Memory B cell (primary cell): Measurements from ENCODE around the gene PEX10.
A peak's percentile ranks its signal among the peaks of the same experiment; 100 is the strongest.

Experiments used
- ATAC-seq: fragments of 150-1000 bp; cut with Tn5 transposase; 2 replicates; pipeline ENCODE4 v1.10.0; 2021; ENCODE audit warnings: low read depth, mild to moderate bottlenecking, moderate library complexity
- DNase-seq, 2 donors: peaks; one replicate each; pipeline ENCODE4 v3.0.0; 2022; ENCODE audit warnings: low spot score in 2 of 2
- H3K27ac Mint-ChIP-seq: one replicate; pipeline ENCODE4 v1.8.0; 2022; ENCODE audit warnings: mild to moderate bottlenecking, moderate library complexity, mixed read lengths
- H3K27me3 Mint-ChIP-seq: one replicate; pipeline ENCODE4 v1.8.0; 2022; ENCODE audit warnings: mixed read lengths
- H3K36me3 Mint-ChIP-seq: one replicate; pipeline ENCODE4 v1.8.0; 2022; ENCODE audit warnings: mild to moderate bottlenecking, mixed read lengths
- H3K4me1 Mint-ChIP-seq: one replicate; pipeline ENCODE4 v1.8.0; 2022; ENCODE audit warnings: mixed read lengths
- H3K4me3 Mint-ChIP-seq: one replicate; pipeline ENCODE4 v1.8.0; 2022; ENCODE audit warnings: mild to moderate bottlenecking, moderate library complexity, mixed read lengths
- H3K9me3 Mint-ChIP-seq: one replicate; pipeline ENCODE4 v1.8.0; 2022; ENCODE audit warnings: mixed read lengths

PEX10 gene

DNA sequence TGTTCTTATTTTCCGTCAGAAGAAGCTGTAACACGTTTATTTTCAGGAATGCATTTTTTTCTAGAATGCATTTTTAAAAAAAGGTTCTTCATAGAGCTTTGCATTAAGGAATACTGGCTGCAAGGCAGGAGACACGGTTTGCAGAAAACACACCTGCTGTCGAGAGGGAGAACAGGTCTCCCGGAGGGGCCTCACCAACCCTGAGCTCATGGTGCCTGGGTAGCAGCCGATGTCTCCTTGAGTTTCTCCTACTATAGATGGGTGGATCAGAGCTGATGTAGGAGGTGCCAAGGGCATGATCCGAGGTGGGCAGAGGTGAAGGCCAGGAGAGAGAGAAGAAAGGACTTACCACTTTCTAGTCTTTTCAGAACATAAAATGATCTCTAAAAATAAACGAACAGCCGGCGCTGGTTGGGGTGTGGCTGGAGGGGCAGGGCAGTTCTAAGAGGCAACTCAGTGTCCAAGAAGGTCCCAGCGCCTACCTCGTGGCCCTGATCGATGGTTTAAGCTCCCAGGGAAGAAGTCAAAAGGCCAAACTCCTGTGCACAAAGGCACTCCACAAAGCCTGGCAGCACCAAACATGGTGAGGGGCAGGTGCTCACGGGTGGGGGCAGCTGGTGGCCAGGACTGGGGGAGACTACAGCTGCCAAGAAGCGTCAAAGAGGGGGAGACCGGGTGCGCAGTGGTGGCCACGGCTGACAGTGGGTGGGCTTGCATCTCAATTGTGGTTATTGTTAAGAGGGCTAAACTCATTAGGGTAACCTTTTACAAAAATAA is 33.2 kb downstream of the PEX10 start:
- H3K27me3 Mint-ChIP-seq: no peaks in the 10 kb centered on the region
- no peaks in the 10 kb centered on the region for H3K36me3 Mint-ChIP-seq
- peaks cover 18% of the 10 kb centered on the region for H3K4me1 Mint-ChIP-seq
- no peak for DNase-seq
- peaks cover 7% of the 10 kb centered on the region for H3K9me3 Mint-ChIP-seq
- ATAC-seq: no peak
- peak overlapping the region; percentile 69 for H3K4me3 Mint-ChIP-seq
- no peak overlapping the region for H3K27ac Mint-ChIP-seq

DNA sequence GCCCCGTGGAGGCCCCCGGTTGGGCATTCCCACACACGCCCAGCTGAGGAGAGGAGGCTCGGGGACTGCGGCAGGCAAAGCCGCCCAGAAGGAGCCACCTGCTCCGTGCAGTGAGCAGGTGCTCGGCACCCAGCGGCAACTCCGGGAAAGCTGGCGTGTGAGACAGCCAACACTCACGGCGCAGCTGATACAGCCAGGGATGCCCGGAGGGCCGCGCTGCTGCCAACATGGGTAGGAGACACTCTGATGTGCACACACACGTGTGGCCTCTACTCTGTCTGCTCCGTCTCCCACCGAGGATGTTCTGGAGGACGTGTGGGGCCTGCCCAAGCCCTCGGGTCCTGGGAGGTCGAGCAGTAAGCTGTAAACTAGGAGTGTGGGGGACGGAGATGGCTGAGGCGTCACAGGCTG is 33.9 kb downstream of the PEX10 start:
- Mint-ChIP-seq H3K9me3 (peaks cover 7% of the 10 kb centered on the region), H3K27me3 (no peaks in the 10 kb centered on the region), H3K36me3 (no peaks in the 10 kb centered on the region), H3K27ac (no peak overlapping the region), H3K4me1 (peaks cover 16% of the 10 kb centered on the region), H3K4me3 (no peak overlapping the region)
- DNase-seq (no peak), ATAC-seq (no peak)

DNA sequence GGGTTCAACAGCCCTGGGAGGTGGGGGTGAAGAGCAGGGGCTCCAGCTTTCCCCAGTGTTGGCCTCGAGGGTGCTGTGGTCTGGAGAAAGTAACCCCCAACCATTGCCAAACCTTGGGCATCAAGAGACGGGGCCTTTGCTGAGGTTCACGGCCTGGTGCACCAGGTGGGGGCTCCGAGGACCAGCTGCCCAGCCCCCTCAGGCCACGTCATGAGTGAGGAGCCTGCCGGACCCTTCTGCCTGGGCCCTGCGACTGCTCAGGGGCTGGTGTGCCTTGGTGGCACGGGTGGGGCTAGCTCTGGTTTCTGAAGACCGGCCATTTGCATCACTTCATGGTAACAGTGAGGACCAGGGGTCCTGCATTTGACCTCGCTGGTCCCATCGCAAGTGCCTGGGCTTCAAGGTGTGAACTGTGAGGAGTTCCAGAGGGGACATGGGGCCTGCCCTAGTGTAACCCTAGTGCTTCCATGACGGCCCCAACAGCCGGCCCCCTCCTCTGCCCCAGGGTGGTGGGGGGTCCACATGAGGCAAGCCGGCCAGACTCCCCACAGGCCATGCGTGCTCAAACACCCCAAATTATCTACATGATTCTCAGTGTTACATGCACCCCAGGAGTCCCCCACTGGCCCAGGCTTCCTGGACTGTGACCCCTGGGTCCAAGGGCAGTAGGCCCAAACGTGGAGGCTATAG is 34.5 kb downstream of the PEX10 start:
- Mint-ChIP-seq H3K4me3 (no peak overlapping the region), H3K4me1 (peaks cover 16% of the 10 kb centered on the region), H3K36me3 (no peaks in the 10 kb centered on the region), H3K27ac (no peak overlapping the region), H3K9me3 (peaks cover 7% of the 10 kb centered on the region), H3K27me3 (no peaks in the 10 kb centered on the region)
- DNase-seq (no peak), ATAC-seq (no peak)

DNA sequence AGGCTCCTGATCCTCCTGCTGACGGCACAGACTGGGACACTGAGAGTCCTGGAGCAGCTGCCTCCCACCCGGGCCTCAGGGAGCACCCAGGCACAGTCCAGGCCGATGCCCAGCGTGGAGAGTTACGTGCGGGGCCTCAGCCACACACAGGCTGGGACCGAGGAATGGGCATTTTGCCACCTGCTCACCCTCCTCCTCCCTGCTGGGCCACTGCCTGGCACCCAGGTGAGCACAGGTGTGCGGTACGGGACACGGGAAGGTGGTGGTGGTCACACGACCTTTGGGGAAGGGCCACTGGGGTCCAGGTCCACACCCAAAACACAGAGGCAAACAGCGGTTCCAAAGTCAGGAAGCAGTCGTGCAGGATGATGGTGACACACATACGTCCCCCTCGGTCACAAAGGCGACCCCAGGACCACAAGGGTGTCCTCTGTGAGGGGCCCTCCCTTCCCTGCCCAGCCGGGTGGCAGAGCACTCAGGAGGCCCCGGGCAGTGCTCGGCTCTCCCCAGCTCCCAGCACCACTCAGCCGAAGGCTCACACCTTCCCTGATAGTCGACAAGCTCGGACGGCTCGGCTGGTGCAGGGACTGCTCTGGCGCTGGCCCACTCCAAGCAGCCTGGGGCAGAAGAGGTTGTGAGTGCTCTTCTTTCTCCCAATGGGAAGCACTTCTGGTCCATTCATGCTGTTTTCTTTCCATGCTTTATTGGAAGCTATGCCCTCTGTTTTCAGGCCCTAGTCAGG is 35.3 kb downstream of the PEX10 start:
- Mint-ChIP-seq H3K4me1 (peaks cover 16% of the 10 kb centered on the region), H3K36me3 (no peaks in the 10 kb centered on the region), H3K27ac (no peak overlapping the region), H3K9me3 (peaks cover 7% of the 10 kb centered on the region), H3K4me3 (no peak overlapping the region), H3K27me3 (no peaks in the 10 kb centered on the region)
- ATAC-seq (no peak), DNase-seq (no peak)

DNA sequence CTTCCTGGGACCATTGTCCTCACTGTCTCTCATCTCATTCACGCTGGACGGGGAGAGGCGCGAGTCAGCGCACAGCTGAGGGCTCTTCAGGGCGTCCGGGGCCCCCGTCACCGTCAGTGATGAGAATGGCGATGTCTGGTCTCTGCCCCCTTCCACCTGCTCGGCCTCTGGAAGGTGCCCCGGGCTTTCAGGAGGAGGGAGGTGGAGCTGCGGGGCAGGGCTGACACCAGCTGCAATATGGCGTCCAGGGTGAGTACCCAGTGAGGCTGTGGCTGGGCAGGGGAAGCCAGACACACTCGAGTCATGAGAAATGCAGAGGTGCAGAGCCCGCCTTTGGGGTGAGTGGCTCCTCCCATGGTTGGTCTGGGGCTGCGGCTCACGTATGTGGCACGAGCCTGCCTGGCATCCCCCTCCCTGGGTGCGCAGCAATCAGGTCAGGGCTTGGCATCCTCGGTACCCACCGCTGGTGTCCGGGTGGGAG is 36.1 kb downstream of the PEX10 start:
- no peaks in the 10 kb centered on the region for H3K36me3 Mint-ChIP-seq
- no peaks in the 10 kb centered on the region for H3K27me3 Mint-ChIP-seq
- H3K4me1 Mint-ChIP-seq: peaks cover 13% of the 10 kb centered on the region
- H3K9me3 Mint-ChIP-seq: peaks cover 7% of the 10 kb centered on the region
- no peak overlapping the region for H3K4me3 Mint-ChIP-seq
- DNase-seq (no peak), ATAC-seq (no peak)
- H3K27ac Mint-ChIP-seq: no peak overlapping the region

DNA sequence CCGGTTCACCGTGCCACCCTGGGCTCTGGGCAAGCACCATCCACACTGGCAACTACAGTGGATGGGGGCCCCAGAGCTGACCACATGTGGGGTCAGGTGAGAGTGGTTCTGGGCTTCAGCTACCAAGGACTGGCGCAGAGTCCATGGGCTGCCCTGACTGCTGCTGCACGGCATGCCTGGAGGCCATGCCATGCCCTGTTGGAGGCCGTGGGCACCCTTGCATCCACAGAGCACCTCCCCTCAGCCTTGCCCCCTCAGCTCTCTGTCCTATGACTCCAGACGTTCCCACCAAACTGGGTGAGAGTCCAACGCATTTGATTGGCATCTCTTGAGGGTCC is 36.5 kb downstream of the PEX10 start:
- H3K4me1 Mint-ChIP-seq: peaks cover 13% of the 10 kb centered on the region
- no peaks in the 10 kb centered on the region for H3K27me3 Mint-ChIP-seq
- no peak for DNase-seq
- no peak for ATAC-seq
- no peak overlapping the region for H3K4me3 Mint-ChIP-seq
- H3K36me3 Mint-ChIP-seq: peaks cover 2% of the 10 kb centered on the region
- no peak overlapping the region for H3K27ac Mint-ChIP-seq
- peaks cover 7% of the 10 kb centered on the region for H3K9me3 Mint-ChIP-seq

DNA sequence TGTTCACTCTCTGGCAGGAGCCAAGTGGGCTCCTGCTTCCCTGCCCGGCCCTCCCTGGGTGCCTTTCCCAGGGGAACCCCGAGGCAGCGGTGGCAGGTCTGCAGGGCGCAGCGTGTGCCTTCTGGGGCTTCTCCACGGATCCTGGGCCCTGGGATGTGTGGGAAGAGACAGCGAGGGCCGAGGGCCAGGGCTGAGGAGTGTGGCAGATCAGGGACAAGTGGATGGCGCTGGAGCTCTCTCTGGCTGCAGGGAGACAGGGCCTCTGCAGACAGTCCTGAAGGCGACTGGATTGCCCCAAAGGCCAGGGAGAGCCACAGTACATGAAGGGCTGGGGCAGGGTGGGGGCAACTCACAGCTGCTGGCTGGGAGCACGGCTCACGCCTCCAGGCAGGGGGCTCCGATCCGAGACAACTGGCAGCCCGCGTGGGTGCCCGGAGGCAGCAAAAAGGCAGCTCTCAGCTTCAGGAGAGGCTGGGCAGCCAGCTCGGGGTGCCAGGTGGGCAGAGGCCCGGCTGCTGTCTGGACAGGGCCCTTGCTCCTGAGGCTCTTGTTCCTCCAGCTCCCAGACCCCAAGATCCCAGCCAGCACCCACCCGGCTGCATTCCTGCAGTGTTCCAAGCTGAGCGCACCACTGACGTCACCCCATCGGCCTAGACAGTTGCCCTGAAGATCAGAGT is 37.0 kb downstream of the PEX10 start:
- peaks cover 7% of the 10 kb centered on the region for H3K9me3 Mint-ChIP-seq
- DNase-seq (no peak), ATAC-seq (no peak)
- H3K4me3 Mint-ChIP-seq: no peak overlapping the region
- H3K4me1 Mint-ChIP-seq: peaks cover 13% of the 10 kb centered on the region
- no peak overlapping the region for H3K27ac Mint-ChIP-seq
- H3K27me3 Mint-ChIP-seq: no peaks in the 10 kb centered on the region
- peaks cover 2% of the 10 kb centered on the region for H3K36me3 Mint-ChIP-seq

DNA sequence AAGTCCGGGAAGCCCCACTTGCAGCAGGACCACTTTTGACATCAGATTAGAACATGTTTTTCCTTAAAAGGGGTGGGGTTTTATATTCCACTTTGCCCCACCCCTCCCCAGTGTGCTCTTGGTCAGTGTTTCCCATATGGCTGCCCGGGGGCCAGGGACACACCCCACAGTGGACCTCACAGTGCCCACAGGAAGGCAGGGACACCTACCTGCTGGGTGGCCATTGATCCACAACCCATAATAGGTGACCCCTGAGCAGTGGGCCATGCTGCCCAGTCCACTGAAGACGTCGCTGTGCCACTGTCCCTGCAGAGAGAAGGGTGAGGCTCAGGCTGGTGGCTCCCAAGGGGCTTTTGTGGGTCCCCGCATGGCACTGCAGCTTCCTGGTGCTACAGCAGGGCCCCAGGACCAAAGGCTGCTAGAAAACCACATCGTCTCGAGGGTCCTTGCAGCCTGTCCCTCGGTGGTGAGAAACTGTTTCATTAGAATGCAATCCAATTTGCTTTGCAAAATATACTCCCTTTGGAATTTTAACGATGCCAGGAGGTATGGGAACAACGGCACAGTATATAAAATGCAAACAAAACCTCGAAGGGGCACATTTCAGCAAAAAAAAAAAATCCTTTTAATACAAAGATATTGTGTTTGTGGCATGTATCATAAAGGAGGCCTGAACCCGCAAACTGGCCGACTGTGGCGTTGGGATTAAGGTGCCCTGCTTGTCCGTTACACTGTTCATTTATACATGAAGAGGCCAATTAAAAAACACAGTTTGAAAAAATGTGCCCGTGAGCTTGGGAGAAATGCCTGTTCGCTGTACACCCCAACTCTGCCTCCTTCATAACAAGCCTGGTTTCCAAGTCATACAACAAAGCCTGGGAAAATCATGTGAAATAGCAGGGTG is 37.9 kb downstream of the PEX10 start:
- no peak overlapping the region for H3K4me3 Mint-ChIP-seq
- H3K4me1 Mint-ChIP-seq: peaks cover 11% of the 10 kb centered on the region
- DNase-seq (no peak), ATAC-seq (no peak)
- no peak overlapping the region for H3K27ac Mint-ChIP-seq
- peaks cover 6% of the 10 kb centered on the region for H3K9me3 Mint-ChIP-seq
- no peaks in the 10 kb centered on the region for H3K27me3 Mint-ChIP-seq
- peaks cover 2% of the 10 kb centered on the region for H3K36me3 Mint-ChIP-seq

DNA sequence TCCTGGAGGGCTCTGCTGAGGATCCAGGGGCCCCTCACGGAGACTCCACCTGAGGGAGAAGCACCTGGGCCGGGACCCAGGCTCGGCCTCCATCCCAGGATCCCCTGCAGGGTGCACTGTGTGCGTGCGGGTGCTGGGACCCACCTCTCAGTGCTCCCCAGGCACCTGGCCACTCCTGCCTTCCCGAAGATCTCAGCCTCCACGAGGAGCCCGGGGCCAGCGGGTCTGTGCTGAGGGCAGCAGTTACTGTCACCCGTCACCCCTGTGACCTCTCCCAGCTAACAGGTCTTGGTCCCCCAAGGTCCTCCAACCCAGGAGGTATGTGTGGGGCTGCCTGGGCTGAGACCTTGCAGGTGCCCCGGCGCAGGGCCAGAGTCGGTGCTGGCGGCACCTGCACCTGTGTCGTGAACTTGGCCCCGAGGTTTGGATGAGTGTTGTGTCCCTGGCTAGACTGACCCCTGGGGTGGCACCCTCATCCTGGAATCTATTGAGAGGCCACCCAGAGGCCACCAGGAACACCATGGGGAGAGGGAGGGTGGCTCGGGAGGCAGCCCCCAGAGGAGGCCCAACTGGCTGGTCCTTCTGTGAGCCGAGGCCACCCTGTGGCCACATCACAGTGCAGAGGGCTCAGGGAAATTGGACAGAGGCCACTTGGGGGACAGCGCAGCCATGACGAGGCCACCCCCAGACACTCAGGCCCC is 38.7 kb downstream of the PEX10 start:
- H3K4me1 Mint-ChIP-seq: peaks cover 4% of the 10 kb centered on the region
- no peak overlapping the region for H3K27ac Mint-ChIP-seq
- H3K4me3 Mint-ChIP-seq: no peak overlapping the region
- DNase-seq (no peak), ATAC-seq (no peak)
- peaks cover 2% of the 10 kb centered on the region for H3K36me3 Mint-ChIP-seq
- H3K27me3 Mint-ChIP-seq: no peaks in the 10 kb centered on the region
- no peaks in the 10 kb centered on the region for H3K9me3 Mint-ChIP-seq

DNA sequence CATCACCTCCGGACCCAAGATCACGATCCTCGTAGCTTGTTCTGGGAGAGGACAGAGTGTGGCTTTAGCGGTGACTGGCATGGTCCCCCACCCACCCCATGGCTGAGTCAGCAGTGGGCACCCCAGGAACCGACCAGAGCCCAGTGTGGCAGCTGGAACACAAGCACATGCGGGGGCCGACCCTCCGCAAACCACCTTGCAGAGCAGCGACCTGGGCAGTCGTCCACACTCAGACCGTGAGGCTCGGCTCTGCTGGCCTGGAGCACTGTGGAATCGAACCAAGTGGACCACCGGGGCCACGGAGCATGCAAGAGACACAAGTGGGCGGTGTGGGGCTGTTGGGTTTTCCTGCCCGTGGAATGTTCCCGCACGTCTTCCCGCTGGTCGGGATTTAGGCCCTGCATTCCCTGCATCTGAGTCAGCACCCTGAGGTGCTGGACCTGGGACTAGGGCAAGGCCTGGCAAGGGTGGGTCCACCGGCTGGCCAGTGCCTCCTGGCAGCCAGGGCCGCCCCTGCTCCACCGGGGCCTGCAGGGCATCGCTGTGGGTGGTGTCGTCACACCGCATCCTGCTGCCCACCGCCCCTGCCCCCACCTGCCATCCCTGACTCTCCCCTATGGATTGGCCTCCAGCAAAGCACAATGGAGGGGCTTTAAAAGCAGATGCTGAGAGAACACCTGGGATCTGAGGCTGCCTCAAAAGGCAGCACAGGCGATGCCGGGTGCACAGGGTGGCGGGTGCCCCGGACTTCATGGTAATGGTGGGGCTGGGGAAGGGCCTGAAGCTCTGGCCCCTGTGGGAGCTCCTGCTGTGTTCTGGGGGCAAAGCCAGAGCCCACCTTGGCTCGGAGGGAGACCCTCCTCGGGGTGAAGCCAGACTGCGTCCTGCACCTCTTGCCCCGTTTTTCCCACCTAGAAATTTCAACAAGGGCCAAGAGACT is 39.5 kb downstream of the PEX10 start:
- ATAC-seq: no peak
- DNase-seq: no peak
- Mint-ChIP-seq H3K9me3 (no peaks in the 10 kb centered on the region), H3K27me3 (no peaks in the 10 kb centered on the region), H3K4me1 (peaks cover 4% of the 10 kb centered on the region), H3K4me3 (no peak overlapping the region), H3K36me3 (peaks cover 4% of the 10 kb centered on the region), H3K27ac (no peak overlapping the region)

DNA sequence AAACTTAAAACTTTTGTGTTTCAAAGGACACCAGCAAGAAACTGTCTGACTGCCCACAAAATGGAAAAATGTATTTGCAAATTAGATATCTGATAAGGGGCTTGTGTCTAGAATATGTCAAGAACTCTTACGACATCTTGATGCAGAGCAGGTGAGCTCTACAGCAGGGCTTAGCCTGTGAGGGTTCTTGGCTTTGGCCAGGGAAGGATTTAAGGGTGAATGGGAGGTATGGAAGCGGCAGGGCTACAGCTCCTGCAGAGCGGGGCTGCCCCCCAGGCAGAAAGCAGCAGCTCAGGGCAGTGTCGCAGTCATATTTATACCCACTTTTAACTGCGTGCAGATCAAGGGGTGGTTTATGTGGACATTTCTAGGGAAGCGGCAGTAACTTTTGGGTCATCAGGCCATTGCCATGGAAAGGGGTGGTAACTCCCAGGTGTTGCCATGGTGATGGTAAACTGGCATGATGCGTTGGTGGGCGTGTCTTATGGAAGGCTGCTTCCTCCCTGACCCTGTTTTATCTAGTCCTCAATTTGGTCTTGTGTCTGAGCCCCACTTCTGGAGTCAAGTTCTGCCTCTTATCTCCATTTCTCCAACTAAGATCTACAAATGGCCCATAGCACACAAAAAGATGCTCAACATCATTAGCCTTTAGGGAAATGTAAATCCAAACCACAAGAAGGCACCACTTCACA is 44.2 kb downstream of the PEX10 start:
- DNase-seq (no peak), ATAC-seq (no peak)
- no peak overlapping the region for H3K4me3 Mint-ChIP-seq
- no peak overlapping the region for H3K27ac Mint-ChIP-seq
- no peaks in the 10 kb centered on the region for H3K4me1 Mint-ChIP-seq
- H3K27me3 Mint-ChIP-seq: no peaks in the 10 kb centered on the region
- peaks cover 6% of the 10 kb centered on the region for H3K9me3 Mint-ChIP-seq
- peaks cover 13% of the 10 kb centered on the region for H3K36me3 Mint-ChIP-seq
